ENCODE data around the gene OR10G3.
"Not testable (repeated sequence)": the region's sequence is repeated elsewhere in the genome, so short reads cannot be mapped to it uniquely, and the experiment has no call there.

DNA sequence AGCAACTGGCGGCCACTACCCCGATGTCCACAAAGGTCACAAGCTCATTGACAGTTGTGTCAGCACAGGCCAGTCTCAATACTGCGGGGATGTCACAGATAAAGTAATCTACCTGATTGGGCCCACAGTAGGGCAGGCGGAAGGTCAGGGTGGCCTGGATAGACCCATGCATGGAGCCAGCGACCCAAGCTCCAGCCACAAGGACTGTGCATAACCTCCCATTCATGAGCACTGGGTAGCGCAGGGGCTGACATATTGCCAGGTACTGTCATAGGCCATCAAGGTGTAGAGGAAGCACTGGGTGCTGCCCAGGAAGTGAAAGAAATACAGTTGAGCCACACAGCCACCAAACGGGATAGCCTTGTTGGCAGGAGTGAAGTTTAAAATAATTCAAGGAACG, 22.3 kb upstream of the OR10G3 start:
- TF ChIP-seq, protein P1, sequence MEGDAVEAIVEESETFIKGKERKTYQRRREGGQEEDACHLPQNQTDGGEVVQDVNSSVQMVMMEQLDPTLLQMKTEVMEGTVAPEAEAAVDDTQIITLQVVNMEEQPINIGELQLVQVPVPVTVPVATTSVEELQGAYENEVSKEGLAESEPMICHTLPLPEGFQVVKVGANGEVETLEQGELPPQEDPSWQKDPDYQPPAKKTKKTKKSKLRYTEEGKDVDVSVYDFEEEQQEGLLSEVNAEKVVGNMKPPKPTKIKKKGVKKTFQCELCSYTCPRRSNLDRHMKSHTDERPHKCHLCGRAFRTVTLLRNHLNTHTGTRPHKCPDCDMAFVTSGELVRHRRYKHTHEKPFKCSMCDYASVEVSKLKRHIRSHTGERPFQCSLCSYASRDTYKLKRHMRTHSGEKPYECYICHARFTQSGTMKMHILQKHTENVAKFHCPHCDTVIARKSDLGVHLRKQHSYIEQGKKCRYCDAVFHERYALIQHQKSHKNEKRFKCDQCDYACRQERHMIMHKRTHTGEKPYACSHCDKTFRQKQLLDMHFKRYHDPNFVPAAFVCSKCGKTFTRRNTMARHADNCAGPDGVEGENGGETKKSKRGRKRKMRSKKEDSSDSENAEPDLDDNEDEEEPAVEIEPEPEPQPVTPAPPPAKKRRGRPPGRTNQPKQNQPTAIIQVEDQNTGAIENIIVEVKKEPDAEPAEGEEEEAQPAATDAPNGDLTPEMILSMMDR (IDR thresholded peaks at IDR 0.05; ENCODE audit: low read depth, low read length, poor library complexity, severe bottlenecking), result not testable (repeated sequence)
- not testable (repeated sequence) for TF ChIP-seq EZH2phosphoT487 (IDR thresholded peaks at IDR 0.05; ENCODE audit: borderline replicate concordance, low read length)
